Stimulated activated CD8-positive, alpha-beta memory T cell treated with anti-CD3 and anti-CD28 coated beads, Interleukin-12 subunit alpha, Interleukin-12 subunit beta, amount 100 ng/mL, for 1 hour (primary cell): ENCODE measurements around the gene CIBAR2.

Experiments
- DNase-seq: peaks from one replicate; pipeline ENCODE4 v3.0.0-alpha.2; 2020; ENCODE audit warnings: low read depth

The CIBAR2 gene

GRCh38 chr16:85103114-85104079 is 8.9 kb downstream of the CIBAR2 start:
- DNase-seq: no peak

GRCh38 chr16:85101956-85102630 is 10.2 kb downstream of the CIBAR2 start:
- no peak for DNase-seq

GRCh38 chr16:85100265-85100664 is 12.0 kb downstream of the CIBAR2 start:
- DNase-seq: no peak

- DNase-seq: no peak
Observed at GRCh38 chr16:85098565-85098964, 13.7 kb downstream of the CIBAR2 start.

GRCh38 chr16:85096921-85097320 is 15.4 kb downstream of the CIBAR2 start:
- DNase-seq: no peak

GRCh38 chr16:85094812-85095211 is 17.5 kb downstream of the CIBAR2 start:
- DNase-seq: no peak

- no peak for DNase-seq
Observed at GRCh38 chr16:85094176-85094805, 18.0 kb downstream of the CIBAR2 start.

- DNase-seq: no peak
Observed at GRCh38 chr16:85093705-85094104, 18.6 kb downstream of the CIBAR2 start.

GRCh38 chr16:85092851-85093250 is 19.4 kb downstream of the CIBAR2 start:
- no peak for DNase-seq

- DNase-seq: no peak
Observed at GRCh38 chr16:85092309-85092708, 20.0 kb downstream of the CIBAR2 start.

- DNase-seq: no peak
Observed at GRCh38 chr16:85091522-85091910, 20.8 kb downstream of the CIBAR2 start.

- no peak for DNase-seq
Observed at GRCh38 chr16:85090873-85091521, 21.3 kb downstream of the CIBAR2 start.

GRCh38 chr16:85090181-85090580 is 22.1 kb downstream of the CIBAR2 start:
- no peak for DNase-seq

- DNase-seq: no peak
Observed at GRCh38 chr16:85089525-85089924, 22.7 kb downstream of the CIBAR2 start.

- no peak for DNase-seq
Observed at GRCh38 chr16:85088570-85089199, 23.6 kb downstream of the CIBAR2 start.

GRCh38 chr16:85087899-85088569 is 24.2 kb downstream of the CIBAR2 start:
- DNase-seq: no peak

GRCh38 chr16:85086347-85087291 is 25.7 kb downstream of the CIBAR2 start:
- peak; percentile 62 for DNase-seq

GRCh38 chr16:85085721-85086120 is 26.6 kb downstream of the CIBAR2 start:
- no peak for DNase-seq

- no peak for DNase-seq
Observed at GRCh38 chr16:85084841-85085510, 27.3 kb downstream of the CIBAR2 start.
